K562 (cell line): ENCODE results near the gene POLRMT. TPM values are rescaled to one million over a fixed set of nuclear protein-coding genes. Genes with fewer than 3 reads are reported as not detected.

ENCODE experiments used
- BCLAF1 ChIP-seq, 2 experiments: fragments of 450-650 bp in 1 of 2; IDR thresholded peaks; 2 replicates each; pipeline ENCODE4 v1.6.1; 2011 to 2017; ENCODE audit warnings: low read depth in 2 of 2, antibody characterized with exemption in 1 of 2, borderline replicate concordance in 1 of 2, low read length in 1 of 2, mild to moderate bottlenecking in 1 of 2, mixed read lengths in 1 of 2; ENCODE audit not compliant: control insufficient read depth in 1 of 2
- CXXC5 ChIP-seq: fragments of 250-450 bp; sonication (Bioruptor Pico); IDR thresholded peaks from 2 replicates; pipeline ENCODE4 v1.8.0; 2022; ENCODE audit warnings: inconsistent platforms, mild to moderate bottlenecking, moderate library complexity
- GABPB1 ChIP-seq: sonication (generic); formaldehyde crosslinking; IDR thresholded peaks from 2 replicates; pipeline ENCODE4 v1.8.0; 2022; ENCODE audit warnings: mild to moderate bottlenecking, missing genetic modification reagents
- KLF10 ChIP-seq: fragments of 250-450 bp; sonication (Bioruptor Pico); IDR thresholded peaks from 2 replicates; pipeline ENCODE4 v1.6.1; 2021; ENCODE audit warnings: matching md5 sums
- MAX ChIP-seq: sonication (generic); formaldehyde crosslinking; IDR thresholded peaks from 2 replicates; pipeline ENCODE4 v1.9.0; 2022; ENCODE audit warnings: mild to moderate bottlenecking, missing genetic modification reagents
- MGA ChIP-seq: fragments of 450-650 bp; IDR thresholded peaks from 2 replicates; pipeline ENCODE4 v1.6.1; 2016; ENCODE audit warnings: mild to moderate bottlenecking, moderate library complexity
- NFIC ChIP-seq: fragments of 450-650 bp; IDR thresholded peaks from 2 replicates; pipeline ENCODE4 v1.6.1; 2017; ENCODE audit warnings: mild to moderate bottlenecking, inconsistent platforms
- SLC30A9 ChIP-seq: fragments of 250-450 bp; sonication (Bioruptor Pico); IDR thresholded peaks from 2 replicates; pipeline ENCODE4 v1.8.0; 2022; ENCODE audit warnings: mild to moderate bottlenecking, moderate library complexity
- ZBTB12 ChIP-seq: fragments of 250-450 bp; sonication (Bioruptor Pico); IDR thresholded peaks from 2 replicates; pipeline ENCODE4 v1.4.0; 2020
- ZBTB17 ChIP-seq: fragments of 450-650 bp; formaldehyde crosslinking; IDR thresholded peaks from 2 replicates; pipeline ENCODE4 v1.4.0; 2020; ENCODE audit warnings: mild to moderate bottlenecking
- ZFP1 ChIP-seq: fragments of 450-650 bp; formaldehyde crosslinking; IDR thresholded peaks from 2 replicates; pipeline ENCODE4 v1.4.0; 2020; ENCODE audit warnings: mild to moderate bottlenecking, mixed read lengths
- polyA plus RNA-seq, 8 experiments: library from polyadenylated mRNA; depleted of rRNA in 4 of 8; stranded (reverse) in 5 of 8; unstranded in 3 of 8; fragments of >200 nt; fragmentation: Nextera tagmentation in 2 of 8; fragmentation: Illumina TruSeq in 1 of 8; extraction: Ambion mirVana in 2 of 8; extraction: Trizol in 1 of 8; gene quantifications; 2 replicates each; pipeline versions ENCODE4 v1.2.1 to v1.2.3, GENCODE V29; 2011 to 2014; ENCODE audit warnings: inconsistent platforms in 1 of 8, missing spikeins in 1 of 8
- total RNA-seq, 7 experiments: library from RNA; depleted of rRNA in 6 of 7; stranded (reverse); fragments of >200 nt in 6 of 7; fragmentation: Illumina TruSeq in 2 of 7; extraction: Trizol in 2 of 7; gene quantifications; 2 replicates each; pipeline versions ENCODE4 v1.2.1 to v1.2.3, GENCODE V29; 2011 to 2021; ENCODE audit warnings: low replicate concordance in 1 of 7

POLRMT gene
- total and polyA plus RNA-seq, 9 of the 15 experiments (the other 6 are each of a cell fraction or from before 2014, with no cell fraction given), result 30.3 to 144 (median 68.0) TPM

GRCh38 chr19:583968-584239, 49.4 kb downstream of the POLRMT start (continued):
- TF ChIP-seq BCLAF1 (IDR thresholded peaks at IDR 0.05; ENCODE audit: borderline replicate concordance in 1 of 2, control insufficient read depth in 1 of 2, low read depth in 2 of 2, low read length in 1 of 2) (no peak), SLC30A9 (CRISPR knock-in tag) (no peak), KLF10 (0 out of 2 replicates have a peak, but pooled peaks have one; percentile 53), ZBTB12 (no peak), GABPB1 (0 out of 2 replicates have a peak, but pooled peaks have one; percentile 4), CXXC5 (CRISPR knock-in tag) (0 out of 2 replicates have a peak, but pooled peaks have one; percentile 18), ZFP1 (CRISPR knock-in tag) (no peak), NFIC (0 out of 2 replicates have a peak, but pooled peaks have one; percentile 3), MGA (no peak), ZBTB17 (CRISPR knock-in tag) (peak; percentile 53; the same call in 1 of the 2 replicates), MAX (CRISPR knock-in tag) (no peak; the same call in 1 of the 2 replicates)
